SK-N-MC (cell line): ENCODE measurements around the gene LYPD1.

ENCODE experiments used
- DNase-seq: peaks from one replicate; pipeline ENCODE4 v3.0.0-alpha.2; 2011; ENCODE audit warnings: low read depth, low spot score
- H3K27ac ChIP-seq: fragments of 200-600 bp; sonication (generic); 2 replicates; pipeline ENCODE4 v1.5.1; 2016; ENCODE audit warnings: mixed run types
- H3K36me3 ChIP-seq: fragments of 200-600 bp; sonication (generic); 2 replicates; pipeline ENCODE4 v1.6.1; 2017; ENCODE audit warnings: antibody characterized with exemption, low read length, mixed read lengths; ENCODE audit not compliant: insufficient read depth
- H3K4me3 ChIP-seq: fragments of 200-600 bp; sonication (generic); 2 replicates; pipeline ENCODE4 v1.5.1; 2016
- H3K9ac ChIP-seq: fragments of 200-600 bp; sonication (generic); 2 replicates; pipeline ENCODE4 v1.8.0; 2017; ENCODE audit warnings: mixed run types, mixed read lengths; ENCODE audit not compliant: insufficient read length
- H3K9me3 ChIP-seq: fragments of 200-600 bp; sonication (generic); 2 replicates; pipeline ENCODE4 v1.6.1; 2017; ENCODE audit warnings: low read depth, mild to moderate bottlenecking, antibody characterized with exemption, low read length, moderate library complexity, mixed read lengths
- EZH2 ChIP-seq: fragments of 200-600 bp; sonication (generic); IDR thresholded peaks from one replicate; pipeline ENCODE4 v1.6.1; 2017; ENCODE audit warnings: antibody characterized with exemption
- FOXP2 ChIP-seq: optimal IDR thresholded peaks from 2 replicates; pipeline ENCODE3; 2011; ENCODE audit warnings: mild to moderate bottlenecking, moderate library complexity; ENCODE audit not compliant: insufficient read depth; ENCODE audit errors: extremely low read length, control extremely low read depth
- POLR2AphosphoS5 ChIP-seq: IDR thresholded peaks from 2 replicates; pipeline ENCODE4 v1.6.1; 2012; ENCODE audit warnings: mild to moderate bottlenecking, low read depth, low read length, borderline replicate concordance

LYPD1 gene

DNA sequence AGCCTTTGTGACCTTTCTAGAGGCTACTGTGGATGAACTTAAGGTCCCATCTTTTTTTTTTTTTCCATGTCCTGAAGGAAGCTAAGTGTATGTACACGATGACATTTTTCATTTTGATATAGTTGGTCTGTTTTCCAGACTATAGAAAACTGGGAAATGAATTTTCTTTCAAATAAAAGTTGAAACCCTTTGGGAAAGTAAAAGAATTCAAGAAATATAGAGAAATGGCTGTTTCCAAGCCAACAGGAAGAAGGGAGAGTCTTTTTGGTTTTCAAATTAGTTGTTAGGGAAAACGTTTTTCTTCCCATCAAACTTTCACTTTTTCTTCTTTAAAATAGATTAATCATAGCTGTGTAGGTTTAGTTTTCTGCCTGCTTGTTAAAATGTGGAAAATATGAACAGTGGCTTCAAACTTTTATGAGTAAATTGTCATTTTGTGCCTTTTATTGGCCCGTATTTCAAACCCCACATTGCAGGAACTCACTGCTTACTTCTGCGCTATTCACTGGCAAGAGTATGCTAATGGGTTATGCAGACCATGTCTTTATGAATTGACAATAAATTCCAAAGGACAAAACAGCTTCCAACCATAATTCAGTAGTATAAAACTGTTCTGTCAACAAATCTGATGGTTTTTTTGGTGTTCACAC, 27.7 kb upstream of the LYPD1 start:
- Histone ChIP-seq H3K9me3 (no peaks in the 10 kb centered on the region), H3K9ac (no peak overlapping the region), H3K4me3 (0 out of 2 replicates have a peak overlapping the region, but pooled peaks have one; percentile 30), H3K27ac (no peak overlapping the region; the same call in 1 of the 2 replicates), H3K36me3 (no peaks in the 10 kb centered on the region)
- no peak for DNase-seq
- TF ChIP-seq FOXP2 (no peak), EZH2 (no peak), POLR2AphosphoS5 (no peak)

GRCh38 chr2:132692816-132693215, 22.8 kb upstream of the LYPD1 start:
- no peak for TF ChIP-seq FOXP2
- no peak overlapping the region for H3K4me3 ChIP-seq

GRCh38 chr2:132691556-132691955, 21.6 kb upstream of the LYPD1 start:
- no peak for TF ChIP-seq FOXP2
- no peak for TF ChIP-seq EZH2
- TF ChIP-seq POLR2AphosphoS5: no peak
- Histone ChIP-seq H3K4me3 (no peak overlapping the region), H3K36me3 (no peaks in the 10 kb centered on the region), H3K9me3 (no peaks in the 10 kb centered on the region), H3K27ac (no peak overlapping the region), H3K9ac (no peak overlapping the region)
- DNase-seq: no peak

More at GRCh38 chr2:132692816-132693215, 22.8 kb upstream of the LYPD1 start:
- Histone ChIP-seq H3K9ac (no peak overlapping the region), H3K36me3 (no peaks in the 10 kb centered on the region), H3K9me3 (no peaks in the 10 kb centered on the region), H3K27ac (no peak overlapping the region)
- DNase-seq: no peak

DNA sequence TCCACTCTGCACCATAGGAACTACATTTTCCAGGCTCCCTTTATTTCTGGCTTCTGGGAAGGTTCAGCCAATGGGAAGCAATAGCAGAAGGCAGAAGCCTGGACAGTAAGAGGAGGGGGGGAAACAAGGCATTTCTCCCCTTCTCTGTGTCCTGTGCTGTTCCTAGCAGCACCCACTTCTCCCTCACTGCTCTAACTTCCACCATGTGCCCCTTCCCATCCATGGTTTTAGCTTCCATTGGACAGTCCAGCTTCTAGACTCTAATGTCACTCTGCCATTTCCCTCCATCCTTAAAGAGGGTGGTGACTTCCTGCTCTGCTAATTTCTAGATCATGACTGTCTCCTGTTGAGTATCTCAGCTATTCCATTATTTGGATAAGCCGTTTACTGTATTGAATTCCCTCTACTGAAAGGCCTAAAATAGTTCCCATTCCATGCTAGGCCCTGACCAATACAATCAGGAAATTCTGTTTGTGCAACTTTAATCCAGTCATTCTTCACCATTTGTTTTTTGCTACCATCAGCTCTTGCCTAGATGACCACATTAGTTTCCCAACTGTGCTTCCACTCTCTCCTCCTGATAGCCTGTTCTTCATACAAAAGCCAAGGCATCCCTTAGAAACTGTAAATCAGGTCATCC, 20.8 kb upstream of the LYPD1 start:
- Histone ChIP-seq H3K27ac (no peak overlapping the region), H3K36me3 (no peaks in the 10 kb centered on the region), H3K9me3 (no peaks in the 10 kb centered on the region), H3K9ac (no peak overlapping the region), H3K4me3 (no peak overlapping the region)
- no peak for DNase-seq
- no peak for TF ChIP-seq POLR2AphosphoS5
- no peak for TF ChIP-seq FOXP2
- TF ChIP-seq EZH2: no peak

DNA sequence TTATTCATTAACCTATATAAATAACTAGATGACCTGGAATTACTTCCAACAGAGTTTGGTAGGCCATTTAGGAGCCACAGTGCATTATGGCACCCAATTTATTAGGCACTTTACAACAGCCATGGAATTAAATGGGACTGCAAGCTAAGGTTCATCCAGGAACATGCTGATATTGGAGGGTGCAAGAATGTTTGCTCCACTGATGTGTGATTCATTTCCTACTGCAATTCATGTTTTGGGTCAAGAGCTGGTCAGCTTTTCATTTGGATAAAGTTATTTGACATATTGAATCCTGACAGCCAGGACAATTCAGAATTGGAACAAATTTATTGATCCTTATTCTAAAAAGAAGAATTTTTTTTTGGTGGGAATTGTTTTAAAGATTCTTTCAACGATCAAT, 11.8 kb upstream of the LYPD1 start:
- Histone ChIP-seq H3K9me3 (no peaks in the 10 kb centered on the region), H3K9ac (no peak overlapping the region), H3K27ac (no peak overlapping the region), H3K4me3 (no peak overlapping the region), H3K36me3 (no peaks in the 10 kb centered on the region)
- TF ChIP-seq FOXP2 (no peak), EZH2 (no peak), POLR2AphosphoS5 (no peak)
- no peak for DNase-seq

DNA sequence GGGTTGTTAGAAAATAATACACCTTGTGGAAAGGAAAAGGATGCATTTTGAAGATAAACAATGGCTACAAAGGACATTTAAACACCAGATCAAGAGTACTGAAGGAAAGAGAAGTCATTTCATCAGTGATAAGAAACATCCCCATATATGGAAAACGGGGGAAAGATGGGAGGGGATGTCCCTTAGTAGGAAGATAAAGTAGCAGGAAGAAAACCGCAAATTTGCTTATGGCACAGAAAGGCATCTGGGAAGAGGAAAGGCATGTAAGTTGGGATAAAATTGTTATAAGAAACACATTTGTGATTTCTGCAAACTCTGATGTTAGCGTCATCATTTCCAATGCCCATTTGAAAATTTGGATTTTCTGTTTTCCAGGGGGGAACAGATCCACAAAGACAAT, 10.5 kb upstream of the LYPD1 start:
- H3K27ac ChIP-seq: peak overlapping the region; percentile 7; the same call in 1 of the 2 replicates
- DNase-seq: no peak
- H3K4me3 ChIP-seq: no peak overlapping the region
- no peak overlapping the region for H3K9ac ChIP-seq
- no peaks in the 10 kb centered on the region for H3K9me3 ChIP-seq
- H3K36me3 ChIP-seq: no peaks in the 10 kb centered on the region
- no peak for TF ChIP-seq POLR2AphosphoS5
- no peak for TF ChIP-seq FOXP2
- TF ChIP-seq EZH2: no peak

- Histone ChIP-seq H3K9me3 (no peaks in the 10 kb centered on the region), H3K4me3 (no peak overlapping the region), H3K27ac (no peak overlapping the region), H3K36me3 (no peaks in the 10 kb centered on the region), H3K9ac (no peak overlapping the region)
- TF ChIP-seq FOXP2: no peak
- TF ChIP-seq EZH2: no peak
- DNase-seq: no peak
Observed at GRCh38 chr2:132678483-132678882, 8.5 kb upstream of the LYPD1 start.

DNA sequence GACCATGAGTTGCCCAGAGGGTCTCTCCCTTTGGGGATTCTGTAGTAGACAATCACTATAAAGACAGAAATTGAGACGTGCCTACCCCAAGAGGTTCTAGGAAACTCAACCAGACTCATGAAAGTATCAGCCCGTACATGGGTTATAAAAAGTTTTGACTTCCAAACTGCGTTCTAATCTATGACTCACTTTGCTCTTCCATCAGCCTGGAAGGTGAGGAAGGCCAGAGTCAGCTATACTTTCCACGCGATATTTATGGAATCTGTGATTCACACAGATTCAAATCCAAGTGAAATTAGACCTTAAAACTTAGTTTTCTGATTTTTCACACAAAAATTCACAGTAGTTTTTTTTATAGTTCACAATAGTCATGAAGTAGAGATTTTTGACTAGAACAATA, 7.7 kb upstream of the LYPD1 start:
- no peak overlapping the region for H3K4me3 ChIP-seq
- no peak overlapping the region for H3K9ac ChIP-seq
- H3K36me3 ChIP-seq: no peaks in the 10 kb centered on the region
- TF ChIP-seq EZH2 (no peak), FOXP2 (no peak), POLR2AphosphoS5 (no peak)
- H3K9me3 ChIP-seq: no peaks in the 10 kb centered on the region
- DNase-seq: no peak
- peak overlapping the region; percentile 51; the same call in 1 of the 2 replicates for H3K27ac ChIP-seq

- Histone ChIP-seq H3K4me3 (no peak overlapping the region), H3K9ac (no peak overlapping the region), H3K9me3 (no peaks in the 10 kb centered on the region), H3K36me3 (no peaks in the 10 kb centered on the region), H3K27ac (peak overlapping the region; percentile 51; the same call in 1 of the 2 replicates)
- no peak for DNase-seq
- TF ChIP-seq POLR2AphosphoS5: no peak
- no peak for TF ChIP-seq FOXP2
- no peak for TF ChIP-seq EZH2
Observed at GRCh38 chr2:132676999-132677398, 7.0 kb upstream of the LYPD1 start.
